ENCODE data around the gene SMIM45.

The SMIM45 gene

DNA sequence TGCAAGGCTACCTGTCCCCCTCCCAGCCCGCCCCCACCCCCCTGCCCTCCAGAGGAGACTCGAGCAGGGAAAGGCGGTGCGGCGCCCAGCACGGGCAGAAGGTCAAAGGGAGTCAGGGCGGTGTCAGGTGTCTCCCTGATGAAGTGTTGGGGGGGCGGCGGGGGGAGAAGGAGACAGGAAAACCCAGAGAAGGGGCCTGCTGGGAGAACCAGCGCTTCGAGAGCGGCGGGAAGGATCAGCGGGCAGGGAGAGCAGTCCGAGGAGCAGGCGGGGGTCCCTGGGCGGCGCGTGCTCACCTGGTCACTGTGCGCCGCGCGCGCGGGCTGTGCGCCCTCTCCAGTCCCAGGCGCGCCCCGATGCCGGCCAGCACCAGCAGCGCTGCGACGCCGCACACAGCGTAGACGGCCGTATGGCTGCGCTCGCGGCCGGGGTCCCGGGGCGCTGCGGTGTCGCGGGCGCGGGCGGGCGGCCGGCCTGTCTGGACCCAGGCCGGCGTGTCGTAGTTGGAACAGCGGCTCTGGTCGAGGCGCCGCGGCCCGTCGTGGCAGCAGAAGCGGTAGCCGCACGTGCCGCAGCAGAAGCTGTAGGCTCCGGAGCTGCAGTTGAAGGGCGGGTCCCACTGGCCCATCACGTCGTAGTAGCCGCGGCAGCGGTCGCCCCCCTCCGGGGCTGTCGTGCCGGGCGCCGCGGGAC is 38.0 kb upstream of the SMIM45 start:
- Histone ChIP-seq H3K27ac (no peak overlapping the region), H3K4me3 (no peak overlapping the region), H3K9me3 (ENCODE audit: low read depth, low read length) (no peaks in the 10 kb centered on the region), H3K9ac (ENCODE audit: insufficient read length) (no peak overlapping the region), H3K36me3 (ENCODE audit: insufficient read depth, low read length) (no peaks in the 10 kb centered on the region)
- TF ChIP-seq EZH2 (IDR thresholded peaks at IDR 0.05), result no peak
- no peak for TF ChIP-seq FOXP2 (optimal IDR thresholded peaks at IDR 0.05; ENCODE audit: control extremely low read depth, extremely low read length, insufficient read depth)
- no peak for TF ChIP-seq POLR2AphosphoS5 (IDR thresholded peaks at IDR 0.05; ENCODE audit: borderline replicate concordance, low read depth, low read length)
- no peak for DNase-seq (ENCODE audit: low read depth, low spot score)

DNA sequence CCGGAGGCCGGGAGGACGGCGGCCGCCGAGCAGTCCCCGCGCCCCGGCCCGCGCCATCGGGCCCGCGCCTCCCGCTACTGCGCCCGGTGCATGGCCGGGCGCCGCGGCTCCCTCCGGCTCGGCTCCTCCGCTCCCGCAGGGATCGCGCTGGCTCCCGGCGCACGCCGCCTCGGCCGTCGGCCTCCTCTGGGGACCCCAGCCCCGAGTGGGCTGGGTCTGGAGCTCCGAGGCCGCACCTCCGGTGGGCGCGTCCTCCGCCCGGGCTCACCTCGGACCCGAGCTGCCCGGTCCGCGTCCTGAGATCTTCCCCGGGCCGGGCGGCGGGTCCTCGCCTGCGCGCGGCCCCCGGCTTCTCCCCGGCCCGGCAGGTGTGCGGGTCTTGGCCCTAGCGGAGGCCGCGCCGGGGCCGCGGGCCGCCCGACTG is 37.3 kb upstream of the SMIM45 start:
- Histone ChIP-seq H3K9me3 (ENCODE audit: low read depth, low read length) (no peaks in the 10 kb centered on the region), H3K36me3 (ENCODE audit: insufficient read depth, low read length) (no peaks in the 10 kb centered on the region), H3K9ac (ENCODE audit: insufficient read length) (no peak overlapping the region), H3K27ac (no peak overlapping the region), H3K4me3 (peak overlapping the region; percentile 69)
- TF ChIP-seq FOXP2 (optimal IDR thresholded peaks at IDR 0.05; ENCODE audit: control extremely low read depth, extremely low read length, insufficient read depth) (no peak), EZH2 (IDR thresholded peaks at IDR 0.05) (no peak), POLR2AphosphoS5 (IDR thresholded peaks at IDR 0.05; ENCODE audit: borderline replicate concordance, low read depth, low read length) (no peak)
- no peak for DNase-seq (ENCODE audit: low read depth, low spot score)

DNA sequence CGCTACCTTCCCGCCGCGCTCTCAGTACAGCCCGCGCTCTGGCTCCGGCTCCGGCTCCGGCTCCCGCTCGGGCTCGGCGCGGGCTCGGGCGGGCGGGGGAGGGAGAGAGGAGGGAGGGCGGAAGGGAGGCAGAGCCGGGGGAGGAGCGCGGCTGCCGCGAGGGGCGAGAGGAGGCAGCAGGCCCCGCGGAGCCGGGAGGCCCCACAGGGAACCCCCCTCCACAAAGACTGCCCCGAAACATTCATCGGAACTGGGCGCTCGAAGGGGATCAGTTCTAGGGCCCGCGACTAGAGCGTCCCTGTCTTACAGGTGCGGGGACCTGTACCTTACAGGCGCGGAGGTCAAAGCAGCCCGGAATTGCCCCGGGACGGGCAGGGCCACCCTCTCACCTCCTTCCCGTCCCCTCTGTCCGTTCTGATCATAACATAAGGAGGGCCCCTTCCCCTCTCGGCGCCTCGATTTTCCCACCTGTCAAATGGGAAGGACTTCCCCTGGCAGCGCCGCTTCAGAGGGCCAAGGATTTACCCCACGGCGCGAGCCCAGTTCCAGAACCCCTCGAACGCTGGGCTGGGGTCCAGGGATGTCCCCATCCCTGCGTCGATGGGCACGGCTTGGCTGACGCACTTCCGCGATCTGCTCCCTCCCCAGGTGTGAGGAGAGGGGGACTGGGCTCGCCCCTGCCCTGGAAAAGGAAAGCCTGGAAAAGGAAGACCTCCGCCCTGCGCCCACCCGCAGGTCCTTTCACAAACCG is 36.7 kb upstream of the SMIM45 start, which contains the start of gene SHISA8:
Gene SHISA8, minus strand, starts transcription at position 40 of the 751 bp plus-strand sequence. CDS start 407 bp downstream, outside the sequence.
- H3K9ac ChIP-seq (ENCODE audit: insufficient read length), result no peak within 1 kb of the TSS
- H3K27ac ChIP-seq, result no peak within 1 kb of the TSS
- H3K4me3 ChIP-seq, result peak within 1 kb of the TSS; percentile 69
- no peak for DNase-seq (ENCODE audit: low read depth, low spot score)
- no peaks in the 10 kb centered on the region for H3K9me3 ChIP-seq (ENCODE audit: low read depth, low read length)
- H3K36me3 ChIP-seq (ENCODE audit: insufficient read depth, low read length), result no peaks in the 10 kb centered on the region
- TF ChIP-seq EZH2 (IDR thresholded peaks at IDR 0.05) (no peak), POLR2AphosphoS5 (IDR thresholded peaks at IDR 0.05; ENCODE audit: borderline replicate concordance, low read depth, low read length) (no peak), FOXP2 (optimal IDR thresholded peaks at IDR 0.05; ENCODE audit: control extremely low read depth, extremely low read length, insufficient read depth) (no peak)

DNA sequence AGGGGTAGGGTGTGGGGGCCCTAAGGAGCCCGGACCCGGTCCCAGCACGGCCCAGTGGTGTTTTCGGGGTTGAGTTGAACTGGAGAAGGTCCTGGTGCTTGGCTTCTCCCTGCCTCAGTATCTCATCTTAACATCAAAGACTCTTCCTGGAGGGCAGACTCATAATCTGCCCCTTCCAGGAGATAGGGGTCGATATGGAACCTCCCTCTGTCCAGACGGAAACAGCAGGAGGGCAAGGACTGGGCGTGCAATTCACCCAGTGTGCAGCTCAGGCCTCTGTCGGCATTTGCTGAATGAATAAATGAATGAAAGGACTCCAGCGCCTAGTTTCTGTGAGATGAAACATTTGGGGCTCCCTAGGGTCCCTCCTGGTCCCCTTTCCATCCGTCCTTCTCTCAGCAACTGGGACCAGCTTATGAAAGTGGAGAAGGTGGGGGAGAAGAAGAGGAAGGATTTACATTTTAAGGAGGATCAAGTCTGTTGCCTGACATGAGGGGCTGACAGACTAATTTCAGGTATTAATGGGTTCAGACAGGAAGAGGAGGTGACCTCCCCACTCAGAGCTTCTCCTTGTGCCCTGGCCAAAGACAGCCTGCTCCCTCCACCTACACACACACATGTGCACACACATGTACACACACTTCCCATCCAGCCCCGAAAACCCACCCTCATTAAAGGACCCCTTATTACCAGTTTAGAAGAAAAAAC is 36.0 kb upstream of the SMIM45 start:
- no peak for DNase-seq (ENCODE audit: low read depth, low spot score)
- no peak overlapping the region for H3K27ac ChIP-seq
- no peak for TF ChIP-seq FOXP2 (optimal IDR thresholded peaks at IDR 0.05; ENCODE audit: control extremely low read depth, extremely low read length, insufficient read depth)
- no peak for TF ChIP-seq EZH2 (IDR thresholded peaks at IDR 0.05)
- no peak for TF ChIP-seq POLR2AphosphoS5 (IDR thresholded peaks at IDR 0.05; ENCODE audit: borderline replicate concordance, low read depth, low read length)

DNA sequence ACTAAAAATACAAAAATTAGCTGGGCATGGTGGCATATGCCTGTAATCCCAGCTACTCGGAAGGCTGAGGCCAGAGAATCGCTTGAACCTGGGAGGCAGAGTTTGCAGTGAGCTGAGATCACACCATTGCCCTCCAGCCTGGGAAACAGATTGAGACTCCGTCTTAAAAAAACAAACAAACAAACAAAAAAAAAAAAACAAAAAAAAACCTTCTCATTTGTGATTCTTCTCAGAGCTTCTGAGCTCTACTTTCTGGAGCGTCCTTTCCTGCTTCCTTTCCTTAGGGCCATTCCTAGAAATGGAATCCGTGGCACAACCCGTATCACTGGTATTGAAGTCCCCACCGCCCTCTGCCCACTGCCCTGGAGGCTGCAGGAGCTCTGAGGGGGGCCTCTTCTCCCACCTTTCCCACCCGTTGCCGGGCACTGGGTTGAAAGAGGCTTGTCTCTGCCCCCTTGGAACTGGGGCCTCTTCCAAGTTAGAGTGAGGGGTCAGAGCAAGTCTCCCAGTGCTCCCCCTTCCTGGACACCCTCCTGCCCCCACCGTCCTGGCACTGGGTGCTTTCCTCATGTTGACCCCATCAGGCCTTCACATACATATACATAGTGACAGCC is 35.1 kb upstream of the SMIM45 start:
- H3K4me3 ChIP-seq, result no peak overlapping the region
- no peak overlapping the region for H3K9ac ChIP-seq (ENCODE audit: insufficient read length)
- no peak for DNase-seq (ENCODE audit: low read depth, low spot score)
- H3K27ac ChIP-seq, result no peak overlapping the region
- no peak for TF ChIP-seq FOXP2 (optimal IDR thresholded peaks at IDR 0.05; ENCODE audit: control extremely low read depth, extremely low read length, insufficient read depth)
- H3K36me3 ChIP-seq (ENCODE audit: insufficient read depth, low read length), result no peaks in the 10 kb centered on the region
- H3K9me3 ChIP-seq (ENCODE audit: low read depth, low read length), result no peaks in the 10 kb centered on the region

More for the DNA sequence above, 36.0 kb upstream of the SMIM45 start:
- H3K36me3 ChIP-seq (ENCODE audit: insufficient read depth, low read length), result no peaks in the 10 kb centered on the region
- no peak overlapping the region for H3K4me3 ChIP-seq
- no peaks in the 10 kb centered on the region for H3K9me3 ChIP-seq (ENCODE audit: low read depth, low read length)
- no peak overlapping the region for H3K9ac ChIP-seq (ENCODE audit: insufficient read length)

DNA sequence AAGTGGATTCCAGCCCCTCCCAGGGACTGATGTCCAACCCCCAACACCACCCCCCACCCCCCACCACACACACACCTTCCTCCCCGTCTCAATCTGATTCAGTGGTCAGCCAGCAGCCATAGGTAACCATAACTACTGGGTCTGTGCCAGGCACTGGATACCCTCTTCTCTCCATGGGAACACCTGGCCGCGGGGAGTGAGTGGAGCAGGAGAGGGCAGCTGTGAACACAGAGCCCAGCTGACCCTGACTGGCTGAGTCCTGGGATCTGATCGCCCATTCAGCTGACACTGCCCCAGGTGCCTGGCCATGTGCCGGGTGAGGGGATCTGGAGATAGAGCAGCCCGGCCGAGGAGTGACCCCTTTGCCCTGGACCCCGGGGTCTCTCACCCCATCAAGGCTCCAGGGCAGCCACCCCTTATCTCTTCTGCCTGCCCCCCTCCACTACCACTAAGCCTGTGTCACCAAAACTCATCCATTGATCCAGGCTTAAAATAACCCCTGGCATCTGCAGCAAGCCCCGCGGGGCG is 34.5 kb upstream of the SMIM45 start:
- Histone ChIP-seq H3K36me3 (ENCODE audit: insufficient read depth, low read length) (no peaks in the 10 kb centered on the region), H3K9ac (ENCODE audit: insufficient read length) (no peak overlapping the region), H3K4me3 (no peak overlapping the region), H3K27ac (no peak overlapping the region), H3K9me3 (ENCODE audit: low read depth, low read length) (no peaks in the 10 kb centered on the region)
- DNase-seq (ENCODE audit: low read depth, low spot score), result no peak
- no peak for TF ChIP-seq POLR2AphosphoS5 (IDR thresholded peaks at IDR 0.05; ENCODE audit: borderline replicate concordance, low read depth, low read length)
- no peak for TF ChIP-seq FOXP2 (optimal IDR thresholded peaks at IDR 0.05; ENCODE audit: control extremely low read depth, extremely low read length, insufficient read depth)
- TF ChIP-seq EZH2 (IDR thresholded peaks at IDR 0.05), result no peak

DNA sequence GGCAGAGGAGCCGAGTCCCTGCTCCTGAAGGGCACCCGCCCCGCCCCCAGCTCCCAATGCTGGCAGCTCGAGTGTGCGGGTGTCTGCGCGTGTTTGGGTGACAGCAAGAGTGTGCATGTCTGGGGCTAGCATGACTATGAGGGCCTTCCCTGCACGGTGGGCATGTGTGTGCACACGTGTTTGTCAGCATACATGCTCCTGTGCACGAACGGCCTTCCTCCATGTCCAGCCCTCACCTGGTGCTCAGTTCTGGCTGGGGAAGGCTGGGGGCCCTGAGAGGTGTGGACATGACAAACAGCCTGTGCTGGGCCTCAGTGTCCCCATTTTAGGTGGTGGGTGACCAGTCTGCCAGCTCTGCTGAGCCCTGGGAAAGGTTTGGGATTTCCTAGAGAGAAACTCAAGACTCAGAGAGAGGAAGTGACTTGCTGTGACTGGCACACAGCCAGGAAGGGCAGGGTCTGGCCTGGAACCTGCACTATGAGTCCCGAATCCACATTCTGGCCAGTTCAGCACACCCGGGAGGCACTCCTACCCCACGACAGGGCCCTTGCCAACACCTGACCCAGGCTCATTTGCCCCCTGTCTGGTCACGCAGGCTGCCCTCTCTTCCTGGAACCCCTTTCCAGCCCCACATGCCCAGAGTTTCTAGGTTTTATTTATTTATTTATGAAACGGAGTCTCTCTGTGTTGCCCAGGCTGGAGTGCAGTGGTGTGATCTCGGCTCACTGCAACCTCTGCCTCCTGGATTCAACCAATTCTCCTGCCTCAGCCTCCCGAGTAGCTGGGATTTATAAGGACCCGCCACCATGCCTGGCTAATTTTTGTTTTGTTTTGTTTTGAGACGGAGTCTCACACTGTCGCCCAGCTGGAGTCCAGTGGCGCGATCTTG is 33.8 kb upstream of the SMIM45 start:
- no peak for DNase-seq (ENCODE audit: low read depth, low spot score)

More for the DNA sequence above, 33.8 kb upstream of the SMIM45 start:
- Histone ChIP-seq H3K9me3 (ENCODE audit: low read depth, low read length) (no peaks in the 10 kb centered on the region), H3K4me3 (no peak overlapping the region), H3K36me3 (ENCODE audit: insufficient read depth, low read length) (no peaks in the 10 kb centered on the region), H3K27ac (no peak overlapping the region), H3K9ac (ENCODE audit: insufficient read length) (no peak overlapping the region)
- no peak for TF ChIP-seq POLR2AphosphoS5 (IDR thresholded peaks at IDR 0.05; ENCODE audit: borderline replicate concordance, low read depth, low read length)
